SW480 (cell line): ENCODE measurements around the gene NRXN3.
"Not testable (repeated sequence)": the region's sequence is repeated elsewhere in the genome, so short reads cannot be mapped to it uniquely, and the experiment has no call there.

Experiments used
- DNase-seq: peaks from one replicate; pipeline ENCODE4 v3.0.0-alpha.2; 2016; ENCODE audit warnings: low spot score

The NRXN3 gene

GRCh38 chr14:79732911-79733655 lies 1562.9 kb downstream of the NRXN3 start:
- no peak for DNase-seq

GRCh38 chr14:79734151-79734550 lies 1564.0 kb downstream of the NRXN3 start:
- DNase-seq = no peak

- DNase-seq = no peak
Observed at GRCh38 chr14:79734656-79735055, 1564.5 kb downstream of the NRXN3 start.

- no peak for DNase-seq
Observed at GRCh38 chr14:79735121-79735520, 1564.9 kb downstream of the NRXN3 start.

- DNase-seq = no peak
Observed at GRCh38 chr14:79740066-79740601, 1570.0 kb downstream of the NRXN3 start.

GRCh38 chr14:79742142-79742541 lies 1572.0 kb downstream of the NRXN3 start:
- no peak for DNase-seq

- DNase-seq = no peak
Observed at GRCh38 chr14:79745046-79745445, 1574.9 kb downstream of the NRXN3 start.

- no peak for DNase-seq
Observed at GRCh38 chr14:79749065-79749464, 1578.9 kb downstream of the NRXN3 start.

- DNase-seq = no peak
Observed at GRCh38 chr14:79758985-79759384, 1588.8 kb downstream of the NRXN3 start.

- DNase-seq = no peak
Observed at GRCh38 chr14:79764323-79764722, 1594.2 kb downstream of the NRXN3 start.

GRCh38 chr14:79766511-79766910 lies 1596.3 kb downstream of the NRXN3 start:
- no peak for DNase-seq

- DNase-seq = no peak
Observed at GRCh38 chr14:79767251-79767650, 1597.1 kb downstream of the NRXN3 start.

GRCh38 chr14:79767721-79768120 lies 1597.5 kb downstream of the NRXN3 start:
- DNase-seq = not testable (repeated sequence)

GRCh38 chr14:79781882-79782281 lies 1611.7 kb downstream of the NRXN3 start:
- DNase-seq = no peak

GRCh38 chr14:79783041-79783440 lies 1612.9 kb downstream of the NRXN3 start:
- DNase-seq = no peak

GRCh38 chr14:79786522-79786921 lies 1616.3 kb downstream of the NRXN3 start:
- DNase-seq = no peak

GRCh38 chr14:79788346-79788745 lies 1618.2 kb downstream of the NRXN3 start:
- no peak for DNase-seq

- no peak for DNase-seq
Observed at GRCh38 chr14:79791055-79791732, 1621.0 kb downstream of the NRXN3 start.

GRCh38 chr14:79802093-79802492 lies 1631.9 kb downstream of the NRXN3 start:
- no peak for DNase-seq

- no peak for DNase-seq
Observed at GRCh38 chr14:79805636-79806035, 1635.5 kb downstream of the NRXN3 start.

- DNase-seq = peak; percentile 54
Observed at GRCh38 chr14:79809849-79810612, 1639.9 kb downstream of the NRXN3 start.

- DNase-seq = peak; percentile 83
Observed at GRCh38 chr14:79820866-79821535, 1650.8 kb downstream of the NRXN3 start.
